ENCODE results near the gene CTLA4.
"Not testable (repeated sequence)": the region's sequence is repeated elsewhere in the genome, so short reads cannot be mapped to it uniquely, and the experiment has no call there.

The CTLA4 gene

GRCh38 chr2:203858176-203858575 lies 9.4 kb upstream of the CTLA4 start:
- DNase-seq: peak; percentile 19

- DNase-seq: no peak
Observed at GRCh38 chr2:203859030-203859789, 8.4 kb upstream of the CTLA4 start.

GRCh38 chr2:203861197-203861596 lies 6.4 kb upstream of the CTLA4 start:
- no peak for DNase-seq

- no peak for DNase-seq
Observed at GRCh38 chr2:203861607-203862006, 6.0 kb upstream of the CTLA4 start.

- peak; percentile 47 for DNase-seq
Observed at GRCh38 chr2:203869223-203870042, 1.9 kb downstream of the CTLA4 start.

GRCh38 chr2:203870481-203870880 lies 2.9 kb downstream of the CTLA4 start:
- no peak for DNase-seq

GRCh38 chr2:203870941-203871340 lies 3.4 kb downstream of the CTLA4 start:
- no peak for DNase-seq

GRCh38 chr2:203871371-203871983 lies 3.9 kb downstream of the CTLA4 start:
- DNase-seq: no peak

GRCh38 chr2:203873461-203873860 lies 5.9 kb downstream of the CTLA4 start:
- DNase-seq: no peak

- no peak for DNase-seq
Observed at GRCh38 chr2:203873921-203874631, 6.5 kb downstream of the CTLA4 start.

GRCh38 chr2:203875471-203875870 lies 7.9 kb downstream of the CTLA4 start:
- DNase-seq: no peak

- no peak for DNase-seq
Observed at GRCh38 chr2:203876328-203876727, 8.8 kb downstream of the CTLA4 start.

GRCh38 chr2:203878063-203878462 lies 10.5 kb downstream of the CTLA4 start:
- DNase-seq: no peak

GRCh38 chr2:203880557-203881125 lies 13.1 kb downstream of the CTLA4 start:
- no peak for DNase-seq

GRCh38 chr2:203881185-203881584 lies 13.6 kb downstream of the CTLA4 start:
- DNase-seq: not testable (repeated sequence)

- no peak for DNase-seq
Observed at GRCh38 chr2:203882551-203882950, 15.0 kb downstream of the CTLA4 start.

- DNase-seq: no peak
Observed at GRCh38 chr2:203886661-203887151, 19.1 kb downstream of the CTLA4 start.

- DNase-seq: no peak
Observed at GRCh38 chr2:203887677-203888076, 20.1 kb downstream of the CTLA4 start.

GRCh38 chr2:203889542-203889941 lies 22.0 kb downstream of the CTLA4 start:
- DNase-seq: no peak

GRCh38 chr2:203889944-203890343 lies 22.4 kb downstream of the CTLA4 start:
- no peak for DNase-seq

- DNase-seq: no peak
Observed at GRCh38 chr2:203890733-203891132, 23.2 kb downstream of the CTLA4 start.

- no peak for DNase-seq
Observed at GRCh38 chr2:203891474-203891873, 23.9 kb downstream of the CTLA4 start.

GRCh38 chr2:203892207-203892606 lies 24.6 kb downstream of the CTLA4 start:
- DNase-seq: no peak

Data from activated CD8-positive, alpha-beta memory T cell treated with anti-CD3 and anti-CD28 coated beads, Interleukin-2, amount 50 U/mL, for 4 hours (primary cell).